CD4-positive, alpha-beta T cell treated with Interleukin-2 at 100 ng/mL for 4 hours (primary cell): ENCODE data around the gene MAPKAPK3.

Experiments used
- DNase-seq: peaks from one replicate; pipeline ENCODE4 v3.0.0-alpha.2; 2020; ENCODE audit warnings: low spot score

MAPKAPK3 gene

GRCh38 chr3:50609071-50609762, 7.7 kb upstream of the MAPKAPK3 start:
- DNase-seq = no peak

DNA sequence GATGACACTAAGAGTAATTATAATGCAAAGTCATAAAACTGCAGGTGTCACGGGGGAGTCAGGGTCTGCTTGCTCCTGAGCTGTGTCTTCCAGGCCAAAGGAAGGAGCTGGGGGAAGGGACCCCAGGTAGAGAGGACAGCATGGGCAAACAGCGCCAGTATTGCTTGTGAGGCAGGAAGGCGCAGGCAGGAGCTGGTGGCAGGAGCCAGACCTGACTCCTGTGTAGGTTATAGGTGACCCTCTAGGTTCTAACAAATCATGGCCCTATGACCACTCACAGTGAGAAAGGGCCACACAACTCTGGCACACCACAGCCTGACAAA, 7.2 kb upstream of the MAPKAPK3 start:
- no peak for DNase-seq

- DNase-seq = peak; percentile 77
These were observed 6.6 kb upstream of the MAPKAPK3 start for GRCh38 chr3:50610181-50610971.

- no peak for DNase-seq
These were observed 5.9 kb upstream of the MAPKAPK3 start for GRCh38 chr3:50610992-50611463.

DNA sequence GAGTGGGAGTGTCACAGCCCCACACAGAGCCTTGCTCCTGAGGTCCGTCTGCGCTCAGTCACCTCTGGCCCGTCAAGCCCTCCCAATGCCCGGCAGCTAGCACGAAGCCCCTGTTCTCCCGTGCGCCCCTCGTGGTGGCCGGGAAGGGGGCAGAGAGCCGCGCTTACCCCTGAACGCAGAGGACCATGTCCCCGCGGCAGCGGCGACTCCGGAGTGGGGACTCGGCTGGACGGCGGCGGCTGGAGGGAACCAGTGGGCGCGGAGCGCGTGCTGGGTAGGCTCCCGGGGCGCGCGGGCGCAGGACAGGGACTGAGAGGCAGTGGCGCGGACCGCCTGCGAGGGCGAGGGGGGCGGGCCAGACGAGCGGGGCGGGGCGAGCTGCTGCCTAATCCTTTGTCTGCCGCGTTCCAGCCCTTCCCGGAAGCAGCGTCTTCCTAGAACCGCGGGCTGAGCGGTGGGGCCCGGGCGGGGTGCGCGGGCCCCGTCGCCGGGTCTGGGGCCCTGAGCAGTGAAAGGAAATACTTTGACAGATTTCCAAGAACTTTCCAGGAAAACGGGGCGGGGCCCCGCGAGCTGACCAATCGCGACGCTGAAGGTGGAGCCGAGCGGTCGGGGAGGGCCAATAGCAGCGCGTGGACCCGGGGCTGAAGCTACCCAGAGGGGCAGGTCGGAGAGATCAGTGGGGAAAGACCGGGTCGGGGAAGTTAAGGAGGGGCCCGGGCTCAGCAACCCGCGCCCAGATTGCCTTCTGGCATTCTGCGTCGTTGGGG, 5.3 kb upstream of the MAPKAPK3 start, which contains the start of gene CISH:
Gene CISH (minus strand): TSS at position 311 of the 770 bp plus-strand sequence. CDS start 124 bp downstream, at position 187.
- peak; percentile 100 for DNase-seq

DNA sequence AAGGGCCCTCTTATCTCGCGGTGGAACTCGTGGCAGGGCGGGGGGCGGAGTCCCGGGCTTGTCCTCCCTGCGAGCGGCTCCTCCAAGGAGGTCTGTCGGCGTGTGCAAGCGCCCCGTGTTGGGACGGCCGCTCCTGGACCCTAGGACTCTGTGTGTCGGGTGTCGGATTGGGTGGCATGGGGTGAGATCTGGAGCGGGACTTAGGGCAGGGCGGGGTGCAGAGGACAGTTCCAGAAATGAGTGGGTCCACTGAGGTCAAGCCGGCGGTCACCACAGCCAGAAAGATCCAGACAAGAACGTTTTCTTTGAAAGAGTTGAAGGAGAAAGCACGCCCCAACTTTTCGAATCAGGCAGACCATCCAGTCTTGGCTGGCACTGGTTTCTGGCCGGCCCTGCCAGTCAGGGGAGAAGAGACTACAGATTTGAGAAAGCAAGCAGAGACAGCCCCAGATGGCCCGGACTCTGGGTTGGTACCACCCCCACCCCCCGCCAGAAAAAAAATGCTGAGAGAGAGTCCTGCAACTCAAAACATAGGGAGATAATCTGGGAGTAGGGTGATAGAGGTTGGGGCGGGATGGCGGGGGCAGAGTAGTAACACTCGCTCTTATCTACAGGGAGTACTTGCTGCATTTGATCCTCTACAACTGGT, 4.6 kb upstream of the MAPKAPK3 start:
- no peak for DNase-seq

- DNase-seq = peak; percentile 42
These were observed 3.7 kb upstream of the MAPKAPK3 start for GRCh38 chr3:50612970-50613846.

DNA sequence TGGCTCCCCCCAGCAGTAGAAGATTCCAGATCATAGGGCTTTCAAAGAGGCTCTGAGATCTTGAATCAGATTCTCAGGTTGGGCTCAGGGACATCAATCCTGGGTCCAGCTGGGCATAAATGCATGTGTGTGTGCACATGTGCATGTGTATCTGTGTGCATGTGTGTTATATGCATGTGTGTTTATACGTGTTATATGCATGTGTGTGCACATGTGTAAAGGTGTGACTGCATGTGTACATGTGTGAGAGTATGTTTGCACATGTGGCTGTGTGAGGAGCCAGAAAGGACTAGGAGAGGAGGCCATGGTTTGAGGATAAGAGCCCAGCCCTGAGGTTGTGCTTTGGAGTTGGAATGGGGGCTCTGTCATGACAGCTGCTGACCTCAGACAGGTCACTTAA, 1.8 kb upstream of the MAPKAPK3 start:
- no peak for DNase-seq

DNA sequence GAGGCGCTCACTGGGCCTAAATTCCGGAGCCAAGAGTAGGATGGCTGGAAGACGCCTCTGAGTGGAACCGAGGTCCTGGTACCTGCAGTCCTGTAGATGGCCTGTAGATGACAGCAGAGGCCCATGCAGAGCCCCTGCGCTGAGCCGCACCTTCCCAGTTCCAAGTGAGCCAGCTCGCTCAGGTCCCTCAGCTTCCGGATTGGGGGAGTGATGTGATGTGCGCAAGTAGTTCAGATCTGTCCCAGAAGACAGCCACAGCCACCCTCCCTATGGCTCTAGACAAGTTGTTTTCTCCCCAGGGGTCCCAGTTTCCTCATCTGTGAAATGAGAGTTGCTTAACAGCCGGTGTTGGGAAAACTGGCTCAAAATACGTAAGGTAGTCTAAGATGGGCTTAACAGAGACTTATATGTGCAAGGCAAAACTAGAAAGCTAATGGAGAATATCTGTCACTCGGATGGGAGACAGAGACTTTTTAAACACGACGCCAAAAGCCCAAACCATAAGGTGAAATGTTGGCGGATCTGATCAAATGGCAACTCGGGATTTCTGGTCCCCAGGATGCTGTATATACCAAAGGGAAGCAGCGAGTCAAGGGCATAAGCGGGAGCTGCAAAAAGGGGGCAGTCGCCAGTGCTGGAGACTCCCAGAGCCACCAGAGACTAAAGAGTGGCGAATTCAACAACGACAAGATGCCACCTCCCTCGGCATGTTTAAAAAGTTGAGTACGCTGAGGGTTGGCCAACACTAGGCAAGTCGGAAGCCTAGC, 765 bp upstream of the MAPKAPK3 start:
- peak; percentile 86 for DNase-seq

- peak; percentile 95 for DNase-seq
These were observed 218 bp upstream of the MAPKAPK3 start for GRCh38 chr3:50616770-50617095.

DNA sequence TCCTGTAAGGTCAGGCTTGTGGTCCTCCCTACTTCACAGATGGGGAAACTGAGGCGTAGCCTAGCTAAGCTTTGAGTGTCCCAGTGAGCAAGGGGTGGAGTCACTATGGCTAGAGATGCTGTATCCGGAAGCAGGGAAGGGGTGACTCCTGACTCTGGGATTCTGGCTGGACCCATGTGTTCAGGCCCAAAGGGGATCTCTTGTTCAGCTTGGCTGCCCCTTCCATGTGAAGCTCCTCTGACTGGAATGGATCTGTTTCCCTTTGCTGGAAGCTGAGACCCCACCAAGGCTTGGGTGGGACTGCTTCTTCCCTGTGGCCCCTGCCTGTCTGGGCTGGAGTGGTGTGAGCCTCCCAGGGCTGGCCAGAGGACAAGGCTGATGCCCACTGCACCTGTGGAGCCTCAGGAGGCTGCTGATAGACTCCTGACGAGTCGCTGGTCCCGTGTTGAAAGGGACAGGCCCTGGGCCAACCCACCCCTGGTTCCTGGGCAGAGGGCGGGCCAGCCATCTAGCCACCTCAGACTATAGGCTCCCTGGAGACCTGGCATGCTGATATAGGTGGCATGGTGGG, 1.0 kb downstream of the MAPKAPK3 start:
- DNase-seq = no peak

DNA sequence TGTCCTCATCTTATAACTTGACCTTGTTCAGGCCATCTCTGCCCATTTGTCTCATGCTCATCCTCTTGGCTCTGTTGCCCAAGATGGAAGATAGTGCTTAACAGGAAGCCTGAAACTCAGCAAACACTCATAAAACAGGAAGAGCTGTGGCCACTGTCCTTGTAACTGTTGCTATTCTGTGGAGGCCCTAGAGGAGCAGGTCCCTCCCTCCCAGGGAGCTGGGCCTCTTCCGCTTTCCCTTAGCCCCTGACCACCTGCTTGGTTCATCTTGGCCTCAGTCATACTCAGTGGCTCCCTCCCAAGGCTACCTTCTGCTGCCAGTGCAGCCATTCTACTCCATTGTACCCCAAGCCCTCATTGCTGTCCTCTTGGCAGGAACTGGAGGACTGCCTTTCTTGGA, 3.5 kb downstream of the MAPKAPK3 start:
- DNase-seq = no peak

DNA sequence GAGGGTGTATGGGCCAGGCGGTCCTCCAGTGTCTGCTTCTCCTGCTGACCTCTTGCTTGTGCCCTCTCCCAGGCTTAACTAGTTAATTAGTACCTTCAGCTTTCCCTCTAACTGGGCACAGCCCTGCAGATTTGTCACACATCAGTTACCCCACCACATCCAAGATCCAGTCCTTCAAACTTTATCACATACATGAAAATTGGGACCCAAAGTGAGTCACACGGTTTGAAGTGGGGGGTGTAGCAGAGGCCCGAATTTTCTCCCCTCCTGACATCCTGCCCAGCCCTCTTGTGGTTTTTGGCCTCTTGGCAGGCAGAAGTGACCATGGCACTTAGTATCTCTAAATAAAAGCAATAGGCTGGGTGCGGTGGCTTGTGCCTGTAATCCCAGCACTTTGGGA, 3.9 kb downstream of the MAPKAPK3 start:
- no peak for DNase-seq

DNA sequence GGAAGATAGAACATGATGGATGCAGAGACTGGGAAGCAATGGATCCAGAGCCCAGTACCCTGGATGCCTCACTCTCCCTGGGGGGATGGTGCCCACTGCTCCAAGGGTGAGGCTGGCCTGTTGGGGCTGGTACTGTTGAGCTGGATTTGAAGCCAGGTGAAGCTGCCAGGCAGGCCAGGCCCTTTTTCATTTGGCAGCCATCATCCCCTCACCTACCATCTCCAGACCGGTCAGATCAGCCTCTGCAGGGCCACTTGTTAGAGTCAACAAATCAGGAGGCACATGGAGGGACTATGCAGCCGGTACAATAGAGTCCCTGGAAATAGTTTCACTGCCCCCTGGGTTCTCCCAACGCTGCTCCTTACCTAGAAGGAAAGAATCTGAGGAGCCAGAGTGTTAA, 5.9 kb downstream of the MAPKAPK3 start:
- no peak for DNase-seq

GRCh38 chr3:50623840-50624474, 7.0 kb downstream of the MAPKAPK3 start:
- peak; percentile 53 for DNase-seq

GRCh38 chr3:50624634-50625033, 7.7 kb downstream of the MAPKAPK3 start:
- DNase-seq = no peak

DNA sequence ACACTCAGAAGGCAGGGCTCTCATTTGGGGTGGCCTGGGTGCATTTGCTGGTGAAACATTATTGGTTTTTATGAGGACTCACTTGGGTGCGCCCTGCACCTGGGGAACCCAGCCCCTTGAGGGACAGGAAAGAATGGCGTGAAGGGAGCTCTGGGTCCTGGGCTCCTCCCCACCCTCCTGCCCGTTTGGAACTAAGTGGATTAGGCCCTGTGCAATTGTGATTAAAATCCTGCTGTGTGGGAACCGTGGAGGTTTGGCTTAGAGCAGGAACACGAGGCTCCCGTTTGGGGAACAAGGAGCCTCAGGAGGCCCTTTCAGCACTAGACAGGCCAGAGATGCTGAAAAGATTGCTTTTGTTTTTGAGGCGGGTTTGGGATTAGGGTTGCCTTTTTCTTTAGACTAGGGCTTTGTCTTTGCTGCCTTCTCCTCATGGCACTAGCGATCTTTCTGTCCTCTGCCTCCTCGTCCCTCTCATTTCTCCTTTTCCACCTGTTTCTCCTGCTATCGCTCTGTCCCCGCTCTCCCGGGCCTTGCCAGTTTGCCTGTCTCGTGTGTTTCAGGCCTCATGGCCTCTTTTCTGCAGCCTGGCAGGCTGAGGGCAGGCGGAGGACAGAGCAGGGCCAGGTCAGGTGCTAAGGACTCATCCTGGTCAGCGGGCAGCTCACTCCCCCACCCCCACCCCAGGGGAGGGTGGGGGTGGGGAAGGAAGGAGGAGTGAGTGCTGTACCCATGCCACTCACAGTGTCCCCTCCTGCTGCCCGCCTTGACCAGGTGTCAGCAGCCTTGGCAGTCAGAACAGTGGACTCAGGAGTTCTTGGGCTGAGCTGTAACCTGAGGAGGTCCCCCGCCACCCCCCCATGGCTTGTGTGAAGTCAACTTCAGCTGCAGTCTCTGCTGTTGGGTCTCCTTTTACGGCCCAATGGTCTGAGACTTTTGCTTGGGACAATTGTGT, 8.6 kb downstream of the MAPKAPK3 start:
- no peak for DNase-seq

DNA sequence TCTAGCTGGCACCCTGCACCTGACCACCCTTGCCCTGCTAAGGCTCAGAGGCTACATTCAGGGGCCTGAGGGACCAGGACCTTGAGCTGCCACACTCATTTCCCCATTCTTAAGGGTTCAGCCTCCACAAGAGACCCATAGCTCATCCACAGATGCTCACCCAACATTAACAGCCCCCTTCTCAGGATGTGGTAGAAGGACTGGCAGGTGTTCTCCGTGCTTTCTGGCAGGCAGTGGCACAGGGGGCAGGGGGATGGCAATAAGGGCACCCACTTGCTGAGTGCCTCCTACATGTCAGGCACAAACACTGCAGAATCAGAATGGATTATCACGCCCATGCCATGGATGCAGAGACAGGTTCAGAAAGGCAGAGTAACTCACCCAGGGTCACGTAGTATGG, 9.4 kb downstream of the MAPKAPK3 start:
- no peak for DNase-seq
